Measurements from ENCODE around the gene PSMG4. TPM values are rescaled to one million over a fixed set of nuclear protein-coding genes. Genes with fewer than 3 reads are reported as not detected.

PSMG4 gene
- total RNA-seq, 1 donor from 2014 or later, result 24.1 TPM

GRCh38 chr6:3222506-3223038, 36.2 kb upstream of the PSMG4 start:
- H3K36me3 Mint-ChIP-seq, result peaks cover 18% of the 10 kb centered on the region
- peaks cover 39% of the 10 kb centered on the region for H3K27me3 Mint-ChIP-seq
- no peak overlapping the region for H3K27ac Mint-ChIP-seq
- DNase-seq (ENCODE audit: extremely low spot score, unreplicated experiment), result no peak
- H3K4me1 Mint-ChIP-seq (ENCODE audit: unreplicated experiment), result no peaks in the 10 kb centered on the region
- H3K9me3 Mint-ChIP-seq, result no peaks in the 10 kb centered on the region
- H3K4me3 Mint-ChIP-seq, result no peak overlapping the region
- no peak for TF ChIP-seq CTCF (conservative IDR thresholded peaks at IDR 0.05)

DNA sequence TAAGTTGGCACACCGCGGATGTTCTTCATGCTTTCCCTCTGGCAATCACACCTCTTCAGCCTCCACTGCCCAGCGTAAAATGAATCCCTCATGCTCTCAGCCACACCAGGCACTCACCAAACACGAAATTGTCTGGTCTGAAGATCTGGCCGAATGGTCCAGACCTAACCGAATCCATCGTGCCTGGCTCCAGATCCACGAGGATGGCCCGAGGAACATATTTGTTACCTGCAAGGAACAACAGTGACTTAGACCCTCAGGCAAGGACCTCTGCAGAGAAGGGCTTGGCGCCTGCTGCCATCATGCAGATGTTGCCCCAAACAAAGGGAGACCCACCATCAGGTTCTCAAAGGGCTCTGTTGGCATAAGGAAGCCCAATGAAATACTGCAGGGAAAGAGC, 32.7 kb upstream of the PSMG4 start:
- TF ChIP-seq CTCF (conservative IDR thresholded peaks at IDR 0.05), result no peak
- no peak overlapping the region for H3K27ac Mint-ChIP-seq
- peak overlapping the region; percentile 96 for H3K4me3 Mint-ChIP-seq
- no peak for DNase-seq (ENCODE audit: extremely low spot score, unreplicated experiment)
- peaks cover 11% of the 10 kb centered on the region for H3K4me1 Mint-ChIP-seq (ENCODE audit: unreplicated experiment)
- peaks cover 18% of the 10 kb centered on the region for H3K36me3 Mint-ChIP-seq
- H3K27me3 Mint-ChIP-seq, result peaks cover 47% of the 10 kb centered on the region
- H3K9me3 Mint-ChIP-seq, result no peaks in the 10 kb centered on the region

DNA sequence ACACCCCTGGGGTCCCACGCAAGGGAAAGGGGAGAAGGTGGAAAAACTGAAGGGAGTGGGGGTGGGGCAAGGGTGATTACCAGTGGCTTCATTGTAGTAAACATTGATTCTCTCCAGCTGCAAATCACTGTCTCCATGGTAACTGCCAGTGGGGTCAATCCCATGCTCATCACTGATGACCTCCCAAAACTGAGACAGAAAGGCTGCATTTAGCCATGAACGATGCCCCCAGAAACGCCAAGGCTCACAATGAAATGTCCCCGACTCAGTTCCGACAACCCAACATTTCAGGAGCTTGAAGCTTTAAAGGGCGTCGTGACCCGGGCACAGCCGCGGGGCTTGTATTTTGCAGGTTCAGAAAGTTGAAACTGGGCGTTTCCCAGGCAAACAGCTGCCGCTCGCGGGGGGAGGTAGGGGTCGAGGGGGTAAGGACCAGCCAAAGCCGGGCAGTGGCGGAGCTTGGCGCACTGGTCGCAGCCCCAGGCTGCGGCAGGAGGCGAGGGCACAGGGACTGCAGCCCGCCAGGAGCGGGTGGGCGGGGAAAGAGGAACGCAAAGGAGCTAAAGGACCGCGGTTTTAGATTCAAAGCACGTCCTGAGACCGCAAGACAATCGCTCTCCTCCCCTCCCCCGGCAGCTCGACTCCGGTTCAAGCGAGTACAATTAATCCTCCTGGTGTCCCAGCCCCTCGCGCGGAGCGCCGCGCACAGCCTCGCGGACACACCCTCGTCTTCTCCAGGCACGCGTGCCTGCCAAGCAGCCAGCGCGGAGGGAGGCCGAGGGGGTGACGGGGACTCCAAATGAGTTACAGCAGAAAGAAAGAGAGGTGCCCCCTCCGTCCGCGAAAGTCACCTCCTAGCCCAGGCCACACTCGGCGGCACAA, 32.0 kb upstream of the PSMG4 start:
- Mint-ChIP-seq H3K4me1 (ENCODE audit: unreplicated experiment) (peaks cover 15% of the 10 kb centered on the region), H3K27me3 (peaks cover 52% of the 10 kb centered on the region), H3K9me3 (no peaks in the 10 kb centered on the region), H3K27ac (peak overlapping the region; percentile 50), H3K36me3 (peaks cover 18% of the 10 kb centered on the region), H3K4me3 (peak overlapping the region; percentile 96)
- TF ChIP-seq CTCF (conservative IDR thresholded peaks at IDR 0.05), result no peak
- peak; percentile 75 for DNase-seq (ENCODE audit: extremely low spot score, unreplicated experiment)

- Mint-ChIP-seq H3K27me3 (peaks cover 56% of the 10 kb centered on the region), H3K36me3 (peaks cover 18% of the 10 kb centered on the region), H3K4me1 (ENCODE audit: unreplicated experiment) (peaks cover 19% of the 10 kb centered on the region), H3K4me3 (peak within 1 kb of the TSS; percentile 96), H3K9me3 (no peaks in the 10 kb centered on the region), H3K27ac (peak within 1 kb of the TSS; percentile 90)
- no peak for TF ChIP-seq CTCF (conservative IDR thresholded peaks at IDR 0.05)
- DNase-seq (ENCODE audit: extremely low spot score, unreplicated experiment), result peak; percentile 86
These were observed 31.2 kb upstream of the PSMG4 start, which contains the start of gene TUBB2B for GRCh38 chr6:3227363-3228045. Gene TUBB2B, minus strand, starts transcription at chr6:3227653. Its CDS starts 110 bp downstream, at chr6:3227543.

DNA sequence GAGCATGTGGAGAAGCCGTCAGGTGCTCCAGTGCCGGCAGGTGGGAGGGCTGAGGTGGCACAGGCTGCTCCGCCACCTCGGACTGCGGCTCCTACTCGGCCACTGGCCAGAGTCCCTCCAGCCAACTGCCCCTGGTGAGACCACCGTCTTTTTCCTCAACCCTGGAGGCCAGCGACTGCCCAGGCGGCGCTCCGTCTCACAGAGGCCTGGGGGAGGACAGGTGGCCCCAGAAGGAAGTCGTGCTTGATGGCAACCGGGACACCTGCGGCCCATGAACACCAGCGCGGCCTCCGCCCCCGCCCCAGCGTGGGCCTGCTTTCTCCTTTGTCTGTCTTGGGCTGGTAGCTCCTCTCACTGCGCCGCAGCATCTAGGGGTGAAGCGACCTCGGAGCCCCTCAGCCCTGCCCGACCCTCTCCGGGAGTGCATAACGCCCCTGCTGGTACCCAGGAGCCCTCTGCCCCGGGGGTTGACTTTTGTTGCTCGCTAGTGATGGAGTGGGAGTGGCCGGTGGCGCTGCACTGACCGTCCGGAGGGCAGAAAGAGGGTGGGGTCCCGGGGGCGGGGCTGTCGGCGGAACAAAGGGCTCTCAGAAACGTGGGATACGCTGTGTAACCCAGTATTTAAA, 30.6 kb upstream of the PSMG4 start:
- Mint-ChIP-seq H3K9me3 (no peaks in the 10 kb centered on the region), H3K27ac (peak overlapping the region; percentile 90), H3K4me3 (peak overlapping the region; percentile 96), H3K36me3 (peaks cover 18% of the 10 kb centered on the region), H3K27me3 (peaks cover 63% of the 10 kb centered on the region), H3K4me1 (ENCODE audit: unreplicated experiment) (peaks cover 24% of the 10 kb centered on the region)
- DNase-seq (ENCODE audit: extremely low spot score, unreplicated experiment), result peak; percentile 84
- TF ChIP-seq CTCF (conservative IDR thresholded peaks at IDR 0.05), result peak; percentile 40

Measured in type B pancreatic cell (in vitro differentiated cells).